HG03520 (cell line): ENCODE measurements around the gene MYO10.

Experiments
- ATAC-seq: cut with Tn5 transposase; IDR thresholded peaks from one replicate; pipeline ENCODE4 v1.9.1; 2021; ENCODE audit warnings: mild to moderate bottlenecking, moderate library complexity; ENCODE audit not compliant: unreplicated experiment

MYO10 gene

GRCh38 chr5:16943846-16944678 lies 8.0 kb upstream of the MYO10 start:
- no peak for ATAC-seq

GRCh38 chr5:16937503-16938161 lies 1.5 kb upstream of the MYO10 start:
- no peak for ATAC-seq

- ATAC-seq: no peak
Measured at GRCh38 chr5:16936989-16937438, 926 bp upstream of the MYO10 start.

GRCh38 chr5:16935231-16936149 lies 598 bp downstream of the MYO10 start:
- ATAC-seq: peak; percentile 14

GRCh38 chr5:16934677-16935153 lies 1.4 kb downstream of the MYO10 start:
- ATAC-seq: no peak

- peak; percentile 74 for ATAC-seq
Measured at GRCh38 chr5:16934123-16934522, 2.0 kb downstream of the MYO10 start.

- no peak for ATAC-seq
Measured at GRCh38 chr5:16933337-16933736, 2.8 kb downstream of the MYO10 start.

GRCh38 chr5:16932401-16932800 lies 3.7 kb downstream of the MYO10 start:
- ATAC-seq: no peak

- ATAC-seq: no peak
Measured at GRCh38 chr5:16931334-16932110, 4.6 kb downstream of the MYO10 start.

GRCh38 chr5:16930496-16930895 lies 5.6 kb downstream of the MYO10 start:
- ATAC-seq: no peak

- no peak for ATAC-seq
Measured at GRCh38 chr5:16929831-16930230, 6.3 kb downstream of the MYO10 start.

GRCh38 chr5:16929347-16929746 lies 6.7 kb downstream of the MYO10 start:
- ATAC-seq: no peak

GRCh38 chr5:16927613-16928012 lies 8.5 kb downstream of the MYO10 start:
- no peak for ATAC-seq

GRCh38 chr5:16926417-16926816 lies 9.7 kb downstream of the MYO10 start:
- ATAC-seq: no peak

- ATAC-seq: no peak
Measured at GRCh38 chr5:16924206-16924605, 11.9 kb downstream of the MYO10 start.

- no peak for ATAC-seq
Measured at GRCh38 chr5:16922430-16922829, 13.7 kb downstream of the MYO10 start.

GRCh38 chr5:16921211-16921610 lies 14.9 kb downstream of the MYO10 start:
- no peak for ATAC-seq

GRCh38 chr5:16920109-16920816 lies 15.8 kb downstream of the MYO10 start:
- ATAC-seq: no peak

GRCh38 chr5:16918891-16919671 lies 17.0 kb downstream of the MYO10 start:
- no peak for ATAC-seq
